Stimulated activated CD4-positive, alpha-beta T cell treated with anti-CD3 and anti-CD28 coated beads, Interleukin-1b, Interleukin-23, amount 100 ng/mL, for 4 hours (primary cell): ENCODE data around the gene BRD2.
A peak's percentile ranks its signal among the peaks of the same experiment; 100 is the strongest.

Experiments
- DNase-seq, 2 donors: peaks; one replicate each; pipeline ENCODE4 v3.0.0-alpha.2; 2020; ENCODE audit warnings: low read depth in 2 of 2

The BRD2 gene

DNA sequence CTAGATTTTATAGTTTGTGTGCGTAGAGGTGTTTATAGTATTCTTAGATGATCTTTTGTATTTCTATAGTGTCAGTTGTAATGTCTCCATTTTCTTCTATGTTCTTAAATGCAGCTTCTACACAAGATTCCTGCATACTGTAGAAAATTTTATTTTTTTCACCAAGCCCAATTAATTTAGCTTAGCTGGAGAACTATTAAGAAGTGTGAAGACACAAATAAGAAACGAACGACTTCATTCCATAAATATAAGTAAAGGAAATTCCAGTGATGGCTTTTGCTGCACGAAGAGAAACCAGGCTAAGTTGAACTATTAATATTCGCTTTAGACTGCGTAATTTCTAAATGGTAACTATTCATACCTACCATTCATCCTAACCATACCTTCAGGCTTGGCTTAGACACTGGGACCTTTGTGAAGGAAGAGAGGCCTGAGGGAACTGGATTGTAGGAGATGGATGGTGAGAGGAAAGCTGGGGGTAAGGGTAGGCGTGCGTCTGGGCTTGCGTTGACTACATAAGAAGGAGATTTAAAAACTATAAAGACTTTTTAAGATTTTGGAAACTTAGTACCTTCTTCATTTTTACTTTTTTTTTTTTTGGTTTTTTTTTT is 25.1 kb downstream of the BRD2 start:
- DNase-seq: no peak

DNA sequence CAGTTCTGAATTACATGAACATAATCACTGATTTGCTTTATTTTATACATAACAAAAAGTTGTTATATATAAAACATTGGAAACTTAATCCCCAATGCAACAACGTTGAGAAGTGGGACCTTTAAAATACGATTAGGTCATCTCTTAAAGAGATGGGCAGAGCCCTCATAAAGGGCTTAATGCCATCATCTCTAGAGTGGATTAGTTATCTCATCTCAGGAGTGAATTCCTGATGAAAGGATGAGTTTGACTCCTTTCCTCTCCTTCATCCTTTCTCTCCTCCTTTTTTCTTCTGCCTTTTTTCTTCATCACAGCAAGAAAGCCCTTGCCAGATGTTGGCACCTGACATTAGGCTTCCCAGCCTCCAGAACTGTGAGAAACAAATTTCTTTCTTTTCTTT is 27.1 kb downstream of the BRD2 start:
- no peak for DNase-seq

DNA sequence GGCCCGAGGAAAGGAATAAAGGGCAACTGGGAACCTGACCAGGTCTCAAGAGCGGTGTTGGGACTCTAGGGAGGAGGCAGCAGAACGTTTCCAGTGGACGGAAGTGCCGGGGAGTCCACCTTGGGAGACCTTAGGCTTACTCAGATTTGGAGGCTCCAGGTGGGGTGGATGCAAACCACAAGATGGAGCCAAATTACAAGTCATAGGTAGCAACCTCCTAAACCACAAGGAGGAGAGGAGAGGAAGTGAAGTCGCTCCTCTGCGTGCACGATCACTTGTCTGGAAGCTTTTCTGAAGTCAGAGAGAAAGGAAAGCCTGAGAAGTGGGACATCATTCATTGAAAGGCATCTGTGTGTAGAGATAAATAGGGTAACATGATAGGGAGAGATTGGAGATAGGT is 31.7 kb downstream of the BRD2 start:
- DNase-seq: no peak

DNA sequence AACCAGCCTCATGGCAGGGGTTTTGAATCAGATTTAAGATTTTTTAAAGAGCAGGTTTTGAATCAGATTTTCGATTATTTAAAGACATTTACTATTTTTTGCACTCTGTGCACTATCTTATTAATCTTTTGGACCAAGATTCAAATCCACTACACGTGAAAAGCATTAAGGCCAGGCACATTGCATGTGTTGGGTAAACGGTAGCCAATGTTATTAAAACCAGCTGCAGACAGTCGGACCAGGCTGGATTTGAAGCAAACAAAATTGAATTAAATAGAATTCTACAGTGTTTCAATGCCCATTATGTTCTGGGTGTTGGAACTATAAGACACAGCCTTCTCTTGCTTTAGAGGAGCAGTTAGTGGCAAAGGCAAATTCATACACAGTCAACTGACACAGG is 33.3 kb downstream of the BRD2 start:
- DNase-seq: no peak

DNA sequence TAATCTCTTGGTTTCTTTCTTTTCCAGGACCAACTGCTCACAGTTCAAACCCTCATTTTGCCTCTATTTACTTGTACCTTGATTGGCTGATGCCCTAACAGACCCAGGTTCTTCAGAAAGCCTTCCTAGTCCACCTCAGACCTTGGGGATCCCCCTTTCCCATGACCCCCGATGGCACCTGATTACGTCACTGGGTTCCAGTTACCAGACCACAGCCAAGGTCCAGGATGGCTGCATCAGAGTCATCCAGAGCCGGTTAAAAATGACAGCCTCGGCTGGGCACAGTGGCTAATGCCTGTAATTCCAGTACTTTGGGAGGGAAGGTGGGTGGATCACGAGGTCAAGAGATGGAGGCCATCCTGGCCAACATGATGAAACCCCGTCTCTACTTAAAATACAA is 36.5 kb downstream of the BRD2 start:
- no peak for DNase-seq

GRCh38 chr6:33007831-33008400 is 39.5 kb downstream of the BRD2 start:
- DNase-seq: no peak

- DNase-seq: peak in 1 of 2 donors; percentile 14
These were observed 40.8 kb downstream of the BRD2 start, which contains the start of gene HLA-DOA for GRCh38 chr6:33008944-33009861. Gene HLA-DOA (minus strand): TSS chr6:33009591.

GRCh38 chr6:33010356-33010755 is 42.0 kb downstream of the BRD2 start:
- DNase-seq: no peak

DNA sequence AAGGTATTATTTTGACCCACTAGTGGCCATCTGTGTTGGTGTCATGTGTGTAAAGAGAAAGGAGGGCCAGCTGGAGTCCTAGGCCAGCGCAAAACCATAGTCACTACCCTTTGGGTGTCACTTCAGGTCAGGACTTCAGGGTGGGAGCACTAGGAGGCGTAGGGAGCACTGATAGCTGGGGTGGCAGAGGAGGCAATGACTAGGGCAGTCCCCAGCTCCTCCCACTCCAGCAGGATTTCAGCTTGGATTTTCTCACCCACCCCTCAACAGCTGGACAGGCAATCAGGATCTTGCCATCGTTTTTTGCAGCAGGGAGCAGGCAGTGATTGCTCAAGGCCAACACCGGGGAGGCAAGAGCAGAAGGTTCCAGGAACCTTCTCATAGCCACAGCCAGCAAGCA is 45.2 kb downstream of the BRD2 start:
- no peak for DNase-seq

DNA sequence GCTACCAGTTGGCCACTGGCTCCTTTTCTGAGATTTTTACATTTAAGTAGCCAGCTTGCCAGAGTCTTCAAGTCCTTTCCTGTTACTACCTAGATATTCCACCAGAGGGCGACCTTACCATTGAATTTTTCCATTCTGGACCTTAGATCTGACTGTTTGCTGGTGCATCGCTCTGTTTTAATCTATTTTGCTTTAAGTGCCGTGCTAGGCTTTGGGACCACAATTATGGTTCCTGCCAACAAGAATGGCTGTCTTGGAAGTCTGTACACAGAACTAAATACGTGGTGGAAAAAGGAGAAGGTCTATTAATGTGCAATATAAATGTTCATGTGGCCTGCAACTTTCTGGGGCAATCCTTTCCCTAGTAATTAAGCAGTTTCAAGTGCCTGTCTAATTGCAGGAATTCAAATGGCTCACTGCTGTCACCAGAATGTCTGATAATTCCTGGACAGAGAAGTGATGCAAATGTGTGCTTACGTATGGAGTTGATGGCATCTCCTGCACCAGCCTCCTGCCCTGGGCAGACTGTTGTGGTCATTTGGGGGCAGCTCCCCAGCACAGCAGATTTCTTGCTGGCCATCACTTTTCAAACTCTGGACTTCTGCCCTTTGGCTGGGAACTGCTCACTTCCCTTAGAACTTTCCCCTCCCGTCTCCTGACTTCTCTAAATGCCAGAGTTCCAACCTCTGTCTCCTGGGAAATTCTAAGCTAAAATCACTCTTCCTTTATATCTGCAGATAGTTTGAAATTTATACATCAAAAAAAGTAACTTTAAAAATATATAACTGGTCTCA is 46.6 kb downstream of the BRD2 start:
- peak in 1 of 2 donors; percentile 61 for DNase-seq

- DNase-seq: no peak
These were observed 47.4 kb downstream of the BRD2 start for GRCh38 chr6:33015798-33016197.

DNA sequence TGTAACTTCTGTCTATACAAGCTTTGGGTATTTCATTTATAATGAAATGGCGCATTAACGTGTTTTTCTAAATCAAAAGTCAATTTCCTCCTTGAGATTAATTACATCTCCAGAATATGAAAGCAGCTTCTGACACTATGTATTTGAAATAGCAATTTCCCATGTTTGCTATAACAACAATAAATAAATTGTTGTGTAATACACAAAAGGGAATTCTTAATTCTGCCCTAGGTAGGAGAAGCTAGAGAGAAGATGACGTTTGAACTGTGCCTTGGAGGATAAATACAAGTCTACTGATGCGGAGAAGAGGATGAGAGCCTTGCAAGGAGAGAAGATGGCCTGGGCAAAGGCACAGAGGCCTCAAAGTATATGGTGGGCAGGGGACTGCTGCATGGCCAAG is 48.6 kb downstream of the BRD2 start:
- DNase-seq: no peak

GRCh38 chr6:33017694-33018353 is 49.4 kb downstream of the BRD2 start:
- no peak for DNase-seq

GRCh38 chr6:33018418-33018817 is 50.0 kb downstream of the BRD2 start:
- no peak for DNase-seq

GRCh38 chr6:33018904-33019303 is 50.5 kb downstream of the BRD2 start:
- no peak for DNase-seq

- no peak for DNase-seq
These were observed 51.0 kb downstream of the BRD2 start for GRCh38 chr6:33019372-33019771.

- no peak for DNase-seq
These were observed 53.5 kb downstream of the BRD2 start for GRCh38 chr6:33021917-33022316.

- DNase-seq: no peak
These were observed 55.1 kb downstream of the BRD2 start for GRCh38 chr6:33023536-33023935.

- DNase-seq: no peak
These were observed 56.1 kb downstream of the BRD2 start for GRCh38 chr6:33024521-33024920.

GRCh38 chr6:33028220-33028849 is 59.9 kb downstream of the BRD2 start:
- no peak for DNase-seq
